NCI-H345 (cell line): Measurements from ENCODE around the gene SCML1.

ENCODE experiments used
- DNase-seq: peaks from one replicate; lab custom pipeline; 2025; lab: John Stamatoyannopoulos, UW

SCML1 gene

GRCh38 chrX:17788956-17789562 is 51.8 kb downstream of the SCML1 start:
- no peak for DNase-seq

- no peak for DNase-seq
Measured at GRCh38 chrX:17792826-17793225, 55.5 kb downstream of the SCML1 start.

GRCh38 chrX:17798921-17799320 is 61.6 kb downstream of the SCML1 start:
- no peak for DNase-seq

- no peak for DNase-seq
Measured at GRCh38 chrX:17801431-17801830, 64.1 kb downstream of the SCML1 start.

DNA sequence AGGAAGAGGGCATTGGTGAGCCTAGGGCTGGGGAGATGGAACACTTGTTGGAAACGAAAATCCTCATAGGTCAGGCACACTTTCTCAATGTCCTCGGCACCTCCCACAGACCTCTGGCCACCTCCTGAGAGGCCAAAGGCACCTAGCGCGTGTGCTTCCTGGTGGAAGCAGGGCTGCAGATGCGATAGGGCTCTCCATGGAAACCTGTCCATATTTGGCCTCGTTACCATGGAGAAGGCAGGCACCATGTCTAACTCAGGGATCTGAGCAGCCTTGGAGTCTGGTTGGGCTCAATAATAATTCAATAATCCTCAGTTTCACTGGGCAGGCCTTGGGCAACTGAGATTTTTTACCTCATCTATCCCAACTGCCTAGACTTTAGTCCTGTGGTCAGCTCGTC is 65.5 kb downstream of the SCML1 start:
- DNase-seq = no peak

GRCh38 chrX:17803449-17803848 is 66.2 kb downstream of the SCML1 start:
- DNase-seq = no peak
